GM18511 (cell line): ENCODE results near the gene PSORS1C1.
"Not testable (repeated sequence)": the region's sequence is repeated elsewhere in the genome, so short reads cannot be mapped to it uniquely, and the experiment has no call there.

Experiments used
- ATAC-seq: cut with Tn5 transposase; IDR thresholded peaks from one replicate; pipeline ENCODE4 v1.9.1; 2021; ENCODE audit warnings: mild to moderate bottlenecking, moderate library complexity; ENCODE audit not compliant: unreplicated experiment

PSORS1C1 gene

GRCh38 chr6:31114541-31114878 is at the start of gene PSORS1C1:
PSORS1C1 (plus strand) TSS chr6:31114800; CDS start chr6:31129633, 14,833 bp downstream.
- no peak for ATAC-seq

GRCh38 chr6:31065556-31065955 is 49.0 kb upstream of the PSORS1C1 start:
- ATAC-seq: no peak

GRCh38 chr6:31067028-31067427 is 47.6 kb upstream of the PSORS1C1 start:
- not testable (repeated sequence) for ATAC-seq

GRCh38 chr6:31067891-31068668 is 46.5 kb upstream of the PSORS1C1 start:
- not testable (repeated sequence) for ATAC-seq

- no peak for ATAC-seq
These were observed 45.8 kb upstream of the PSORS1C1 start for GRCh38 chr6:31068669-31069340.

- ATAC-seq: no peak
These were observed 43.8 kb upstream of the PSORS1C1 start for GRCh38 chr6:31070711-31071197.

- ATAC-seq: no peak
These were observed 40.2 kb upstream of the PSORS1C1 start for GRCh38 chr6:31074401-31074800.

- ATAC-seq: no peak
These were observed 39.1 kb upstream of the PSORS1C1 start for GRCh38 chr6:31075528-31075927.

GRCh38 chr6:31076611-31077010 is 38.0 kb upstream of the PSORS1C1 start:
- no peak for ATAC-seq

- no peak for ATAC-seq
These were observed 34.8 kb upstream of the PSORS1C1 start for GRCh38 chr6:31079656-31080261.

GRCh38 chr6:31081872-31082271 is 32.7 kb upstream of the PSORS1C1 start:
- no peak for ATAC-seq

- no peak for ATAC-seq
These were observed 30.8 kb upstream of the PSORS1C1 start for GRCh38 chr6:31083742-31084354.

GRCh38 chr6:31086788-31087440 is 27.7 kb upstream of the PSORS1C1 start:
- no peak for ATAC-seq

- ATAC-seq: no peak
These were observed 27.0 kb upstream of the PSORS1C1 start for GRCh38 chr6:31087494-31088089.

GRCh38 chr6:31090275-31090972 is 24.2 kb upstream of the PSORS1C1 start:
- ATAC-seq: no peak

GRCh38 chr6:31090973-31091364 is 23.6 kb upstream of the PSORS1C1 start:
- no peak for ATAC-seq

GRCh38 chr6:31091680-31092079 is 22.9 kb upstream of the PSORS1C1 start:
- ATAC-seq: no peak

GRCh38 chr6:31092238-31092637 is 22.4 kb upstream of the PSORS1C1 start:
- ATAC-seq: no peak

GRCh38 chr6:31092769-31093505 is 21.7 kb upstream of the PSORS1C1 start:
- no peak for ATAC-seq
